Keratinocyte (primary cell): ENCODE measurements around the gene CREB1. TPM values are rescaled to one million over a fixed set of nuclear protein-coding genes. Genes with fewer than 3 reads are reported as not detected.

ENCODE experiments used
- DNase-seq: peaks from one replicate; pipeline ENCODE4 v3.0.0-alpha.2; 2011; ENCODE audit warnings: low read depth, missing footprints, low spot score
- FAIRE-seq: peaks from 2 replicates; lab custom pipeline; 2011; peaks lifted over from hg19 to GRCh38; lab: Jason Lieb, UNC
- H2AFZ ChIP-seq: 2 replicates; pipeline ENCODE4 v1.6.0; 2012; ENCODE audit warnings: low read length, control low read depth, inconsistent platforms; ENCODE audit not compliant: control insufficient read depth
- H3K27ac ChIP-seq: 2 replicates; pipeline ENCODE4 v1.5.1; 2011; ENCODE audit warnings: low read length; ENCODE audit not compliant: control insufficient read depth, insufficient read depth
- H3K27me3 ChIP-seq: 3 replicates; pipeline ENCODE4 v1.6.0; 2011; ENCODE audit warnings: low read length; ENCODE audit not compliant: control insufficient read depth, insufficient read depth; ENCODE audit errors: extremely low read depth
- H3K36me3 ChIP-seq, 2 experiments: 2 replicates in 1 of 2; 3 replicates in 1 of 2; pipeline ENCODE4 v1.5.1; 2011; ENCODE audit warnings: low read length in 2 of 2, mild to moderate bottlenecking in 1 of 2; ENCODE audit not compliant: control insufficient read depth in 2 of 2, insufficient read depth in 2 of 2; ENCODE audit errors: extremely low read depth in 1 of 2
- H3K4me1 ChIP-seq: 3 replicates; pipeline ENCODE4 v1.5.1; 2011; ENCODE audit warnings: low read length; ENCODE audit not compliant: control insufficient read depth, insufficient read depth; ENCODE audit errors: extremely low read depth
- H3K4me2 ChIP-seq: 3 replicates; pipeline ENCODE4 v1.6.0; 2011; ENCODE audit warnings: low read depth, low read length; ENCODE audit not compliant: control insufficient read depth, insufficient read depth; ENCODE audit errors: extremely low read depth
- H3K4me3 ChIP-seq, 3 experiments: fragments of 200-600 bp in 1 of 3; sonication (generic) in 1 of 3; 2 replicates in 2 of 3; 3 replicates in 1 of 3; pipeline ENCODE4 v1.5.1; 2011 to 2016; ENCODE audit warnings: low read length in 3 of 3, mild to moderate bottlenecking in 3 of 3, control low read depth in 2 of 3, inconsistent platforms in 1 of 3, low read depth in 1 of 3, mixed read lengths in 1 of 3, mixed run types in 1 of 3, moderate library complexity in 1 of 3; ENCODE audit not compliant: control insufficient read depth in 2 of 3, insufficient read depth in 2 of 3; ENCODE audit errors: extremely low read depth in 1 of 3
- H3K79me2 ChIP-seq: 2 replicates; pipeline ENCODE4 v1.6.0; 2012; ENCODE audit warnings: low read length; ENCODE audit not compliant: control insufficient read depth, insufficient read depth
- H3K9ac ChIP-seq: 3 replicates; pipeline ENCODE4 v1.6.0; 2011; ENCODE audit warnings: low read length; ENCODE audit not compliant: control insufficient read depth, insufficient read depth; ENCODE audit errors: extremely low read depth
- H3K9me1 ChIP-seq: 3 replicates; pipeline ENCODE4 v1.6.0; 2011; ENCODE audit warnings: low read length; ENCODE audit not compliant: control insufficient read depth, insufficient read depth; ENCODE audit errors: extremely low read depth
- H3K9me3 ChIP-seq: 2 replicates; pipeline ENCODE4 v1.5.1; 2012; ENCODE audit warnings: low read depth, low read length; ENCODE audit not compliant: control insufficient read depth
- H4K20me1 ChIP-seq: 3 replicates; pipeline ENCODE4 v1.6.0; 2011; ENCODE audit warnings: low read length; ENCODE audit not compliant: control insufficient read depth, insufficient read depth; ENCODE audit errors: extremely low read depth
- EZH2 ChIP-seq: IDR thresholded peaks from one replicate; pipeline ENCODE4 v1.6.1; 2012; ENCODE audit warnings: inconsistent platforms, mild to moderate bottlenecking, low read length, moderate library complexity
- dilution Hi-C: fragments of 300-500 bp; cut with MboI; formaldehyde crosslinking; loops from one replicate; pipeline ENCODE4 v1.7.0; 2020; ENCODE audit warnings: low sequenced_read_pairs; ENCODE audit not compliant: extremely low pct_ligation_motif_present
- polyA plus RNA-seq, 5 experiments: library from polyadenylated mRNA; depleted of rRNA in 3 of 5; stranded (reverse) in 3 of 5; stranded (forward) in 1 of 5; unstranded in 1 of 5; fragments of >200 nt; gene quantifications; 1 replicate in 1 of 5; 2 replicates in 3 of 5; 3 replicates in 1 of 5; pipeline versions ENCODE4 v1.2.1 to v1.2.3, GENCODE V29; 2011 to 2012; ENCODE audit warnings: missing spikeins in 2 of 5, low read depth in 1 of 5, low replicate concordance in 1 of 5
- TF ChIP-seq, protein P1 (sequence below), 3 experiments: IDR thresholded peaks in 1 of 3; conservative IDR thresholded peaks in 1 of 3; optimal IDR thresholded peaks in 1 of 3; 2 replicates in 2 of 3; 3 replicates in 1 of 3; pipeline versions ENCODE3 to v1.5.1; 2011; ENCODE audit warnings: low read length in 3 of 3, mild to moderate bottlenecking in 3 of 3, moderate library complexity in 2 of 3, control low read depth in 1 of 3, inconsistent platforms in 1 of 3; ENCODE audit not compliant: insufficient read depth in 2 of 3; ENCODE audit errors: extremely low read depth in 1 of 3

CREB1 gene
- polyA plus RNA-seq, 1 donor (not counting 4 experiments of a cell fraction or from before 2014, with no cell fraction given), result 38.9 TPM

DNA sequence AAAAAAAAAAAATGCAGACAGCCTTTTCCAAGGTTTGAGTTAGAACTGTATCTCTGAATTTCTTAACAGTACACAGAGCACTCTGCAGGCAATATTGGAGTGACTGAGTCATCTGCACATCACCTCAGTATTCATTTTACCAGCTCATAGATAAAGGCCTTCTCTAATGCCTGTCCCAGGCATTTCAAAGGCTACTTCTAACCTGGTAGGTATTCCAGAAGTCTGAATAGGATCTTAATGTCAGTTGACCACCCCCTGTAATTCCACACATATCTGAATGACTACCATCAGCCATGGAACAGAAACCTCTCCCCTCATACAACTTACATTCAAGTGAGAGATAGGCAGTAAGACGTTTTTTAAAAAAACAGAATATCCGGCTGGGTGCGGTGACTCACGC is 86.4 kb downstream of the CREB1 start:
- TF ChIP-seq, protein P1, sequence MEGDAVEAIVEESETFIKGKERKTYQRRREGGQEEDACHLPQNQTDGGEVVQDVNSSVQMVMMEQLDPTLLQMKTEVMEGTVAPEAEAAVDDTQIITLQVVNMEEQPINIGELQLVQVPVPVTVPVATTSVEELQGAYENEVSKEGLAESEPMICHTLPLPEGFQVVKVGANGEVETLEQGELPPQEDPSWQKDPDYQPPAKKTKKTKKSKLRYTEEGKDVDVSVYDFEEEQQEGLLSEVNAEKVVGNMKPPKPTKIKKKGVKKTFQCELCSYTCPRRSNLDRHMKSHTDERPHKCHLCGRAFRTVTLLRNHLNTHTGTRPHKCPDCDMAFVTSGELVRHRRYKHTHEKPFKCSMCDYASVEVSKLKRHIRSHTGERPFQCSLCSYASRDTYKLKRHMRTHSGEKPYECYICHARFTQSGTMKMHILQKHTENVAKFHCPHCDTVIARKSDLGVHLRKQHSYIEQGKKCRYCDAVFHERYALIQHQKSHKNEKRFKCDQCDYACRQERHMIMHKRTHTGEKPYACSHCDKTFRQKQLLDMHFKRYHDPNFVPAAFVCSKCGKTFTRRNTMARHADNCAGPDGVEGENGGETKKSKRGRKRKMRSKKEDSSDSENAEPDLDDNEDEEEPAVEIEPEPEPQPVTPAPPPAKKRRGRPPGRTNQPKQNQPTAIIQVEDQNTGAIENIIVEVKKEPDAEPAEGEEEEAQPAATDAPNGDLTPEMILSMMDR (optimal IDR thresholded peaks at IDR 0.05 in 1 of 3, IDR thresholded peaks at IDR 0.05 in 1 of 3, conservative IDR thresholded peaks at IDR 0.05 in 1 of 3; ENCODE audit: extremely low read depth in 1 of 3, insufficient read depth in 2 of 3, low read length in 3 of 3), result no peak
- TF ChIP-seq EZH2, result no peak
- H4K20me1 ChIP-seq, result no peaks in the 10 kb centered on the region
- H3K9me3 ChIP-seq, result no peaks in the 10 kb centered on the region
- H3K4me2 ChIP-seq, result no peak overlapping the region
- DNase-seq (no peak), FAIRE-seq (no peak)
- H3K4me1 ChIP-seq, result peaks cover 14% of the 10 kb centered on the region
- dilution Hi-C loops, result no loop called here
- H2AFZ ChIP-seq, result no peak overlapping the region
- peaks cover 4% of the 10 kb centered on the region in 2 experiments for H3K36me3 ChIP-seq
- H3K27ac ChIP-seq, result peak overlapping the region; percentile 11
- no peaks in the 10 kb centered on the region for H3K9me1 ChIP-seq
- H3K79me2 ChIP-seq, result no peaks in the 10 kb centered on the region
- no peaks in the 10 kb centered on the region for H3K27me3 ChIP-seq
- no peak overlapping the region for H3K9ac ChIP-seq
- H3K4me3 ChIP-seq, result no peak overlapping the region

GRCh38 chr2:207617011-207617671 is 87.4 kb downstream of the CREB1 start:
- dilution Hi-C loops, result no loop called here
- no peak overlapping the region for H3K4me3 ChIP-seq
- no peaks in the 10 kb centered on the region for H3K9me1 ChIP-seq
- no peaks in the 10 kb centered on the region for H3K79me2 ChIP-seq
- H3K9me3 ChIP-seq, result no peaks in the 10 kb centered on the region
- no peak for DNase-seq
- peaks cover 4% of the 10 kb centered on the region in 2 experiments for H3K36me3 ChIP-seq
- peak; percentile 13 for FAIRE-seq
- no peak overlapping the region for H3K4me2 ChIP-seq
- H4K20me1 ChIP-seq, result no peaks in the 10 kb centered on the region
- no peak overlapping the region for H3K9ac ChIP-seq
- TF ChIP-seq EZH2, result no peak
- TF ChIP-seq, protein P1 (optimal IDR thresholded peaks at IDR 0.05 in 1 of 3, IDR thresholded peaks at IDR 0.05 in 1 of 3, conservative IDR thresholded peaks at IDR 0.05 in 1 of 3; ENCODE audit: extremely low read depth in 1 of 3, insufficient read depth in 2 of 3, low read length in 3 of 3), result no peak
- H2AFZ ChIP-seq, result no peak overlapping the region
- H3K27me3 ChIP-seq, result no peaks in the 10 kb centered on the region
- peaks cover 14% of the 10 kb centered on the region for H3K4me1 ChIP-seq
- H3K27ac ChIP-seq, result peak overlapping the region; percentile 44
